Mononuclear cell (primary cell): ENCODE results near the gene MACROD1. TPM values are rescaled to one million over a fixed set of nuclear protein-coding genes. Genes with fewer than 3 reads are reported as not detected.

ENCODE experiments used
- H3K27me3 ChIP-seq: 2 replicates; pipeline ENCODE4 v1.6.0; 2011; ENCODE audit warnings: low read length, control low read depth; ENCODE audit not compliant: insufficient read depth
- H3K4me1 ChIP-seq: 2 replicates; pipeline ENCODE4 v1.5.1; 2011; ENCODE audit warnings: mild to moderate bottlenecking, low read length, control low read depth; ENCODE audit not compliant: insufficient read depth
- H3K4me3 ChIP-seq: 2 replicates; pipeline ENCODE4 v1.5.1; 2011; ENCODE audit warnings: mild to moderate bottlenecking, low read length, moderate library complexity
- H3K9me3 ChIP-seq: 2 replicates; pipeline ENCODE4 v1.5.1; 2011; ENCODE audit warnings: low read depth, mild to moderate bottlenecking, control low read depth, low read length
- total RNA-seq: library from RNA; depleted of rRNA; stranded (reverse); fragments of >200 nt; gene quantifications from one replicate; pipeline ENCODE4 v1.2.3, GENCODE V29; 2012

Gene MACROD1
- total RNA-seq, 1 donor: 4.0 TPM

DNA sequence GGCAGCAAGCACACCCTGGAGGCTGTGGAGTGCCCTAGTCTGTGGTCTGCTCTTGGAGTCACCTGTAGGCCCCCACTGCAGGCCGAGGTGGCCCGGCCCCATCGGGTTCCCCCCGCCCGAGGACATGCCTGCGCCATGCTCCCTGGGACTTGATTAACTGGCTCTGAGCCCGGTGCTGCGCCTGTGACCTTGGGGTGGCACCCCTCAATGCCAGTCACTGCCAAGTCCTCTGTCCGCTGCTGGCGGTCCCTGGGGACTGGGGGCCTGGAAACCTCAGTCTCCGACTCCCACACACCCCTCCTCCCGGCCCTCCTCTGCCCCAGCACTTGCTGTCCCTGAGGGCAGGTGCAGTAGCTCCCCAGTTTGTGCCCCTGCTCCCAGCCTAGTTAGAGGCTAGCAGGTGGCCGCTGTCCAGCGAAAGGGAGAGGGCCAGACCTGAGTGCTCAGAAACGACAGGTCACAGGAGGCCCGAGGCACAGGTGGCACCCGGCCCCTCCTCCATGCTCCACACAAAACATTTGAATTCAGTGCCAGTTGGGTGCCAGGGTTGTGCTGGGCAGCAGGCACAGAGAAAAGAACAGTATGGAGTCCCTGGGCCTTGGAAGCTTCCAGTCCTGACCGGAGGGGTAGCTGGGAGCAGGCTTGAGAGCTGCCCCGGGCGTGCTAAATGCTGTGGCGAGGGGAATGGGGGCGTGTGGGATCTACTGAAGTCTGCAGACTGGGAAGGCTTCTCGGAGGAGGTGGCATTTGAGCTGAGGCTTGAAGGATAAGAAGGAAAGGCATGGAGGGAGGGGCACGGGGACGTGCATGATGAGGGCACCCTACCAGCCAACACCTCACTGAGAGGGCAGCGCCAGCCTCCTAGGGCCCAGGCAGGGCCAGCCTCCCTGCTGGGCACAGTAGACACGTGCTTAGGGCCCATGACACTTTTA is 146.5 kb downstream of the MACROD1 start:
- no peaks in the 10 kb centered on the region for H3K9me3 ChIP-seq
- H3K4me1 ChIP-seq: no peaks in the 10 kb centered on the region
- H3K4me3 ChIP-seq: no peak overlapping the region
- H3K27me3 ChIP-seq: no peaks in the 10 kb centered on the region

- H3K9me3 ChIP-seq: no peaks in the 10 kb centered on the region
- H3K27me3 ChIP-seq: no peaks in the 10 kb centered on the region
- H3K4me1 ChIP-seq: no peaks in the 10 kb centered on the region
- H3K4me3 ChIP-seq: no peak overlapping the region
These were observed 147.6 kb downstream of the MACROD1 start for GRCh38 chr11:64018310-64018709.

DNA sequence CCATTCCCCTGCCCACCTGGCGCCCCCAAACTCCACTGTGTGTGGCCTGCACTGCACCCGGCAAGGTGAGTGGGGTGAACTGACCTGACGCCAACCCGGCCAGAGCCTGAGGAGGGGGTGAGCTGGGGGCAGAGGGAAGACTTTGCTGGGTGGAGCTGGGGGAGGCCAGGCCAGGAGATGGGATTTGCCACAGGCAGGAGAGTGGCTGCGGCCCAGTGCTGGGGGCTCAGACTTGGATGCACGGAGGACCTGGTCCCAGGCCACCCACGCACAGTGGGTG is 148.0 kb downstream of the MACROD1 start:
- Histone ChIP-seq H3K27me3 (no peaks in the 10 kb centered on the region), H3K4me1 (no peaks in the 10 kb centered on the region), H3K9me3 (no peaks in the 10 kb centered on the region), H3K4me3 (no peak overlapping the region)

- Histone ChIP-seq H3K9me3 (no peaks in the 10 kb centered on the region), H3K27me3 (no peaks in the 10 kb centered on the region), H3K4me1 (no peaks in the 10 kb centered on the region), H3K4me3 (no peak overlapping the region)
These were observed 149.7 kb downstream of the MACROD1 start for GRCh38 chr11:64015935-64016845.

GRCh38 chr11:64015510-64015909 is 150.4 kb downstream of the MACROD1 start:
- no peak overlapping the region for H3K4me3 ChIP-seq
- H3K4me1 ChIP-seq: no peaks in the 10 kb centered on the region
- H3K9me3 ChIP-seq: no peaks in the 10 kb centered on the region
- no peaks in the 10 kb centered on the region for H3K27me3 ChIP-seq

- H3K4me1 ChIP-seq: no peaks in the 10 kb centered on the region
- no peaks in the 10 kb centered on the region for H3K9me3 ChIP-seq
- H3K27me3 ChIP-seq: no peaks in the 10 kb centered on the region
These were observed 151.6 kb downstream of the MACROD1 start for GRCh38 chr11:64014356-64014755.

GRCh38 chr11:64013141-64013896 is 152.6 kb downstream of the MACROD1 start:
- H3K27me3 ChIP-seq: no peaks in the 10 kb centered on the region
- no peak overlapping the region for H3K4me3 ChIP-seq

More at GRCh38 chr11:64014356-64014755, 151.6 kb downstream of the MACROD1 start:
- H3K4me3 ChIP-seq: no peak overlapping the region

DNA sequence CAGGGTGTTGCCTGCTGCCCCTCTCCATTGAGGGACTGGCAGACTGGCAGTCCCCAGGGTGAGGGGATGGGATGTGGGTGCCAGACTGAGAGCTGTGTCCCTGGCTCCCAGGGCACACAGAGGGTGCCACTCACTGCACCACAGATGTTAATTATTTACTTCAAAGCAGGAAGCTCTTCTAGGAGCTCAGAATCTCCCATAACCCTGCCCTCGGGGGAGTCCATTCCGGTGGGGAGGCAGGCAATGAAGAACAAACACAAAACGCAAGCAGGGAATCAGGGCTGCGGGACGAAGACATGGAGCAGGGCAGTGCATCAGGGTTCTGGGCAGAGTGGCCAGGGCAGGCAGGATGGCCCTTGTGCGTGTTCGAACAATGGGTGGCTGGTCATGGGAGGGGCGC is 154.5 kb downstream of the MACROD1 start:
- H3K4me1 ChIP-seq: peaks cover 12% of the 10 kb centered on the region
- no peaks in the 10 kb centered on the region for H3K9me3 ChIP-seq
- no peak overlapping the region for H3K4me3 ChIP-seq
- peaks cover 5% of the 10 kb centered on the region for H3K27me3 ChIP-seq

More at GRCh38 chr11:64013141-64013896, 152.6 kb downstream of the MACROD1 start:
- H3K9me3 ChIP-seq: no peaks in the 10 kb centered on the region
- H3K4me1 ChIP-seq: no peaks in the 10 kb centered on the region

DNA sequence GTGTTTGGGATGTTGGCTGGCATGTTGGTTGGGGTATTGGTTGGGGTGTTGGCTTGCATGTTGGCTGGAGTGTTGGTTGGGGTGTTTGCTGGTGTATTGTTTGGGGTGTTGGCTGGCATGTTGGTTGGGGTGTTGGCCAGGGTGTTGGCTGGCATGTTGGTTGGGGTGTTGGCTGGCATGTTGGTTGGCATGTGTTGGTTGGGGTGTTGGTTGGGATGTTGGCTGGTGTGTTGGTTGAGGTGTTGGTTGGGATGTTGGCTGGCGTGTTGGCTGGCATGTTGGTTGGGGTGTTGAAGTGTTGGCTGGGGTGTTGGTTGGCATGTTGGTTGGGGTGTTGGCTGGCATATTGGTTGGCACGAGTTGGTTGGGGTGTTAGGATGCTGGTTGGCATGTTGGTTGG is 155.1 kb downstream of the MACROD1 start:
- no peaks in the 10 kb centered on the region for H3K9me3 ChIP-seq
- no peak overlapping the region for H3K4me3 ChIP-seq
- H3K4me1 ChIP-seq: peaks cover 12% of the 10 kb centered on the region
- peaks cover 5% of the 10 kb centered on the region for H3K27me3 ChIP-seq

DNA sequence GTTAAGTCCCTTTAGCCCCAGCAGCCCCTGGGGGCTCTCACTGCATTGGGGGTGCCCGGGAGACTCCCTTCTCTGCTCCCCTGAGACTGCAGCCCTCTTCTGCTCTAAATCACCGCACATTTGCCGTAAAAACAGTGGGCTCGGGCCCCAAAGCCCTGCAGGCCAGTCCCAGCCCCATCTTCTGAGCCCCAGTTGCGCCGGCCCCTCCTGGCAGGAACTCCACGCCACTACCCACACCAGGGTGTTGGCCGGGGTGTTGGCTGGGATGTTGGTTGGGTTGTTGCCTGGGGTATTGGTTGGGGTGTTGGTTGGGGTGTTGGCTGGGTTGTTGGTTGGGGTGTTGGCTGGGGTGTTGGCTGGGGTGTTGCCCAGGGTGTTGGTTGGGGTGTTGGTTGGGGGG is 156.2 kb downstream of the MACROD1 start:
- Histone ChIP-seq H3K9me3 (no peaks in the 10 kb centered on the region), H3K4me3 (no peak overlapping the region), H3K4me1 (peaks cover 12% of the 10 kb centered on the region), H3K27me3 (peaks cover 5% of the 10 kb centered on the region)

GRCh38 chr11:64008914-64009633 is 156.8 kb downstream of the MACROD1 start:
- peaks cover 5% of the 10 kb centered on the region for H3K27me3 ChIP-seq
- H3K9me3 ChIP-seq: no peaks in the 10 kb centered on the region
- H3K4me3 ChIP-seq: no peak overlapping the region
- peaks cover 12% of the 10 kb centered on the region for H3K4me1 ChIP-seq

DNA sequence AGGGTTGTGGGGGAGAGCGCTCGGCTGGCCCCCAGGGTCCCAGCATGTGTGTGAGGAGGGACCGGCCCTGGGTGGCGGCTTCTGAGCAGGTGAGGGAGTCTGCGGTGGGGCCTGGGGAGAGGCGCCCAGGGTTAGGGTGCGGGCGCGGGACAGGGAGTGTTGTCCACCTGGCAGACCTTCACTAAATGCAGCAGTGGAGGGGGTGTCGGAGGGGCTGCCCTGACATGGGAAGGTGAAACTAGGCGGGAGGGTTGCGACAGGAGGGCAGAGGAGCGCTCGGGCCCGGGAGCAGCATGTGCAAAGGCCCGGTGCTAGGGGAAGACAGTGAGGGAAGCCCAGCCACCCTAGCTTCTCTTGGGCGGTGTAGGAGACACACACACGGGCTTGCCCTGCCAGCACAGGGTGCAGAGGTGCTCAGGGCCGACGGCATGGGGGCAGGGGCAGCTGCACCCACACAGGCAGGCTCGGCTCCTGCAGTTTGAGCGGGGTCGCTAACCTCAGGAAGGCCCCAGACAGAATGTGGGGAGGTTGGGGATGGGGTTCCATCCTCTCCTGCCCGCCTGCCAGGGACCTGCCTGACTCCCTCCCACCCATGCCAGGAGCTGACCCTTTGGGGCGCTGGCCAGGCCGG is 157.5 kb downstream of the MACROD1 start:
- H3K4me3 ChIP-seq: no peak overlapping the region
- H3K27me3 ChIP-seq: peaks cover 5% of the 10 kb centered on the region
- H3K4me1 ChIP-seq: peaks cover 12% of the 10 kb centered on the region
- no peaks in the 10 kb centered on the region for H3K9me3 ChIP-seq

DNA sequence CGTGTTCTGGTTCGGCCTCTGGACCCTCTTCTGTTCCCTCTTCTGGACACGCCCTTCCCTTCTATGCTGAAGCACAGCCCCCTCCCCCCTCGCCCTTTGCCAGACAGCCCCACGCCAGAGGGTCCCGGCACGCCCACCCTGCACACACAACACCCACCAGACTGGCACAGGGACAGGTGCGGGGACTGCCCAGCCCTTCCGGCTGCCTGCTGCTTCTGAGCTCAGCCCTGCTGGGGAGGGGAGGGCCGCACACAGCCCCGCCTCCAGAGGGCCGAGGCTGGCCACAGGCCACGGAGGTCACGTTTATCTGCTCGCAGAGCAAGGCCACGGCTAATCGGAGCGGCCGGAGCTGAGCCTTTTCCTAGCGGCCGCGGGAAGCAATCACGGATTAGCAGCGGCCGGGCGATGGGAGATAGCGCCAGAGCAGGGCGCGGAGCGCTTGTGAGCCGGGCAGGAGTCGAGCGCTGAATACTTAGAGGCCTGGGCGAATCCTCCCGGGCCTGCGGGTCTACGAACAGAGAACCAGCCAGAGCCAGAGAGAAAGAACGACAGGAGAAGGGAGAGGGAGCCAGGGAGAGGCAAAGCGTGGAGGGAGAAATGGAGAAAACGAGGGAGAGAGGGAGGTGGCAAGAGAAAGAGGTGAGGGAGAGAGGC is 158.2 kb downstream of the MACROD1 start:
- H3K4me3 ChIP-seq: peak overlapping the region; percentile 14
- H3K4me1 ChIP-seq: peaks cover 12% of the 10 kb centered on the region
- H3K9me3 ChIP-seq: no peaks in the 10 kb centered on the region
- H3K27me3 ChIP-seq: peaks cover 5% of the 10 kb centered on the region
